ENCODE data around the gene CAVIN1.
A peak's percentile ranks its signal among the peaks of the same experiment; 100 is the strongest.
"Not testable (repeated sequence)": the region's sequence is repeated elsewhere in the genome, so short reads cannot be mapped to it uniquely, and the experiment has no call there.

Gene CAVIN1

DNA sequence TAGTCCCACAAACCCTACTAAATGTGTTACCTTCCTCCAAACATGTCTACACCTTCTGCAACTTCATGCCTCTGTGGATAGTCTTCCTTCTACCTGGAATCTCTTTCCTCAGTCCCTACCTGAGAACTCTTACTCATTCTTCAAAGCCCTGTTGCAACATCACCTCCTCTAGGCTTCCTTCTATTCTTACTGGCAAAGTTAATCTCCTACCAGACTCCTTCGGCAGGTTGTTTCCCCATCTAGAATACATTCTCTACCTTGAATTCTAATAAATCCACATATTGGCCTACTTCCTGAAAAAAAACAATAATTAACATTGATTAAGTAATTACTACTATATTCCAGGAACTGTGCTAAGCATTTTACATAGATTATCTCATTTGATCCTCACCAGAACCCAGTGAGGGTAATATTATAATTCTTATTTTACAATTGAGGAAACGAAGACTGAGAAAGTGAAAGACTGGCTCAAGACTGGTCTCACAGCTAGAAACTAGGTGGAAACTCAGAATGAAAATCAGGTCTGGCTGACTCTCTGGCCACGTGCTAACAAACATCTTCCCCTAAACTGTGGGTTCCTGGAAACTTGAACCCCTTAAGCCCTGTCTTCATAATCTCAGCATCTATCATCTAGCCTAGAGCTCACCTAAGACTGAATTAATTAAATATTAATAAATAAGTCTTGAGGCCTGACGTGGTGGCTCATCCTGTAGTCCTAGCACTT, 30.2 kb downstream of the CAVIN1 start:
- no peak for DNase-seq (ENCODE audit: low read depth)
- no peak overlapping the region for H3K4me3 ChIP-seq (ENCODE audit: low read depth, low read length)
- TF ChIP-seq, protein P1, sequence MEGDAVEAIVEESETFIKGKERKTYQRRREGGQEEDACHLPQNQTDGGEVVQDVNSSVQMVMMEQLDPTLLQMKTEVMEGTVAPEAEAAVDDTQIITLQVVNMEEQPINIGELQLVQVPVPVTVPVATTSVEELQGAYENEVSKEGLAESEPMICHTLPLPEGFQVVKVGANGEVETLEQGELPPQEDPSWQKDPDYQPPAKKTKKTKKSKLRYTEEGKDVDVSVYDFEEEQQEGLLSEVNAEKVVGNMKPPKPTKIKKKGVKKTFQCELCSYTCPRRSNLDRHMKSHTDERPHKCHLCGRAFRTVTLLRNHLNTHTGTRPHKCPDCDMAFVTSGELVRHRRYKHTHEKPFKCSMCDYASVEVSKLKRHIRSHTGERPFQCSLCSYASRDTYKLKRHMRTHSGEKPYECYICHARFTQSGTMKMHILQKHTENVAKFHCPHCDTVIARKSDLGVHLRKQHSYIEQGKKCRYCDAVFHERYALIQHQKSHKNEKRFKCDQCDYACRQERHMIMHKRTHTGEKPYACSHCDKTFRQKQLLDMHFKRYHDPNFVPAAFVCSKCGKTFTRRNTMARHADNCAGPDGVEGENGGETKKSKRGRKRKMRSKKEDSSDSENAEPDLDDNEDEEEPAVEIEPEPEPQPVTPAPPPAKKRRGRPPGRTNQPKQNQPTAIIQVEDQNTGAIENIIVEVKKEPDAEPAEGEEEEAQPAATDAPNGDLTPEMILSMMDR (conservative IDR thresholded peaks at IDR 0.05; ENCODE audit: low read depth, low read length), result no peak

DNA sequence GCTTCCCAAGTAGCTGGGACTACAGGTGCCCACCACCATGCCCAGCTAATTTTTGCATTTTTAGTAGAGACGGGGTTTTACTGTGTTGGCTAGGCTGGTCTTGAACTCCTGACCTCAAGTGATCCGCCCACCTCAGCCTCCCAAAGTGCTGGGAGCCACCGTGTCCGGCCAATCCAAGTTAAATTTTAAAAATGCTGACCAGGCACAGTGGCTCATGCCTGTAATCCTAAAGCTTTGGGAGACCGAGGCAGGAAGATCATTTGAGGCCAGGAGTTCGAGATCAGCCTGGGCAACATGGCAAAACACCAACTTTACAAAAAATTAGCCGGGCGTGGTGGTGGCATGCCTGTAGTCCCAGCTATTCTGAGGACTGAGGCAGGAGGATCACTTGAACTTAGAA, 31.6 kb downstream of the CAVIN1 start:
- not testable (repeated sequence) for H3K4me3 ChIP-seq (ENCODE audit: low read depth, low read length); DNase-seq (ENCODE audit: low read depth)

DNA sequence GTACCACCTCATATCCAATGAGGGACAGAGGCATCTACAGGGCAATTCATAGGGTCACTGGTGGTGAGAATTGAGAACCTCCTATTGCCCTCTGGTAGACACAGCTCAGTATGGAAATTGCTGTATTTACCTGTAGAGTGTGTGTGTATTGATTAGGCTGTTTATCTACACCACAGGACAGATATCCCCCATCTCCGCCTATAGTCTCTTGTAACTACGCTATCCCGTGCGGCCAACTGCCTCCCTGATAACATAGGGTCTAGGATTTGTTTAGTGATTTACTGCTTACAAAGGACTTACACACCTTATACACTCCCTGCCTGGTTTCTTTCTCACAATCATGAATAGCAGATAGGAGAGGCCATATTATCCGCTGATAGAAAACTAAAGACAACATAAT, 33.2 kb downstream of the CAVIN1 start:
- TF ChIP-seq, protein P1 (conservative IDR thresholded peaks at IDR 0.05; ENCODE audit: low read depth, low read length), result no peak
- no peak overlapping the region for H3K4me3 ChIP-seq (ENCODE audit: low read depth, low read length)
- DNase-seq (ENCODE audit: low read depth), result no peak

DNA sequence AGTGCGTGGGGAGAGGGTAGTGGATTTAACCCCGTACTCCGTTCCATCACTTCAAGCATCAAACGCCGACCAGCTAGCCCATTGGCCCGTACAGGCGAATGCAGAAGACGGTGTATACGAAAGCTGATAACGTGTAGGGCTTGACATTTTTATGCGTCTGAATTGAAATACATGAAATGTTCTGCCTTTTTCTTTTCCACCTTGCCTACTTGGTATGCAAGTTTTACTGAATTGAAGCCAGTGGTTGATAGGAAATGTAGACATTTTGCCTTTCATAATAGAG, 34.0 kb downstream of the CAVIN1 start:
- no peak for DNase-seq (ENCODE audit: low read depth)
- TF ChIP-seq, protein P1 (conservative IDR thresholded peaks at IDR 0.05; ENCODE audit: low read depth, low read length), result no peak
- peak overlapping the region; percentile 52 for H3K4me3 ChIP-seq (ENCODE audit: low read depth, low read length)

DNA sequence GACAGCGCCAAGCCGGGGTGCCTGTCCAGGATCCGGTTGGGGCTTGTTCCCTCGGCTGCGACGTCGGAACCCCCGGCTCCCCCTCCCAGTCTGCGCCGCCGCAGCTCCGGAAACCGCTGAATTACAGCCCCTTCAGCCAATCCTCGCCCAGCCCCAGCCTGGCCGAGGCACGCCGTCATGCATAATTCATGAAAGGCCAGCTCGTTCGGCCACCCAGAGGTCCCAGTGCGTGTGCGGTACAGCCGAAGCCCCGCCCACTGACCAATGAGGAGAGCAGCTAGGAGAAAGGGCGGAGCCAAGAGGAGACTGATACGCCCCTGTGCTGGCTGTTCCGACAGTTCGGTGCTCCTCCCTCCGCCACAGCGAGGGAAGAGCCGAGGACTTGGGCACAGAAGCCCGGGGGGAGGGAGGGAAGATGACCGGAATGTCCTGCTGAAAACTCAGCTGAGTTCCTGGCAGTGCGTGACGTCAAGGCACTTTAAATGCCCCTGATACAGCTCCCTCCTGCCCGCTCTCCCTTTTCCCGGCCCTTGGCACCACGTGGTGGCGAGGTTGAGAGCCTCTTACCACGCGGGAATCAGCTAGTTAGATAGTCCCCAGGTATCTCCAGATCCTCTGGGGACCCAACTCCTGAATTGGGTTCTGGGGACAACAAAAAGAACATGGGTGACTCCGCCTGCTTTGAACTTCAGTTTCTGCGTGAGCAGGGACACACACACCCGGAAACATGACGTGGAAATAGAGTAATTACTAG, 34.5 kb downstream of the CAVIN1 start, which contains the start of gene STAT3:
Gene STAT3 (minus strand): TSS at position 62 of the 754 bp plus-strand sequence. CDS start 39,926 bp downstream, outside the sequence.
- peak within 1 kb of the TSS; percentile 95 for H3K4me3 ChIP-seq (ENCODE audit: low read depth, low read length)
- TF ChIP-seq, protein P1 (conservative IDR thresholded peaks at IDR 0.05; ENCODE audit: low read depth, low read length), result no peak
- DNase-seq (ENCODE audit: low read depth), result peak; percentile 100

DNA sequence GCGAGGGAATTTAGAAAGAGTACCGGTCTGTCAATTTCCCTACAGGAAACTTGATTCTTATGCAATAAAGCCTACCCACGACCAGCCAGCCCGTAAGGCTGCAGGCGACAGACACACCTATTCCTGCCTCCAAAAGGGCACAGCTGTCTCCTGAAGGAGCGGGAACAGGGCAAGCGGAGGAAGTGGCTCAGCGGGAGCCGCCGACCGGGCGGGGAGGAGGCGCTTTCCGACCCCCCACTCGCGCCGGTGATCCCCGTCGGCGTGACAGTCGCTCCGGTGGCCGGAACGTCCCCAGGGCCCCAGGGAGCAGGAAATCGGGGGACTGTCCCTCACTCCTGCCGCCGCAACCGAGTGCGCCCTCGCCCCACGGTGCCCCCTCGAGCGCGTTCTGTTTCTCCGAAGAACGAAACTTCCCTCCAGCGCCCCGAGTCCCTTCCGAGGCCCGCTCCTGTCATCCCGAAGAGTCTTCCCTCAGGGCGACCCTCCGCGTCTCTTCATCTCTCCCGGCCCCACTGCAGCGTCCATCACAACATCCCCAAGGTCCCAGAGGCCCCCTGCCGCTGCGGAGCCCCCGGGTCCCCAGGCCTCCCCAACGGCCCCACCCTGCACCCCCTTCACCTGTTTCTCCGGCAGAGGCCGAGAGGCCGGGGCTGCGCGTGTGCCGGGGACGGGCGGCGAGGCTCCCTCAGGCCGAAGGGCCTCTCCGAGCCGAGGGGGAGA, 35.2 kb downstream of the CAVIN1 start:
- peak; percentile 41 for DNase-seq (ENCODE audit: low read depth)
- H3K4me3 ChIP-seq (ENCODE audit: low read depth, low read length), result peak overlapping the region; percentile 95
- TF ChIP-seq, protein P1 (conservative IDR thresholded peaks at IDR 0.05; ENCODE audit: low read depth, low read length), result no peak

All from choroid plexus epithelial cell (primary cell).